Measurements from ENCODE around the gene AFF3. TPM values are rescaled to one million over a fixed set of nuclear protein-coding genes. Genes with fewer than 3 reads are reported as not detected.
A peak's percentile ranks its signal among the peaks of the same experiment; 100 is the strongest.

AFF3 gene
- total and polyA plus RNA-seq, 2 donors (not counting 1 experiment from before 2014, with no cell fraction given): 0.50 to 2.5 TPM

GRCh38 chr2:99598441-99598840 lies 543.9 kb downstream of the AFF3 start:
- H3K79me2 ChIP-seq (ENCODE audit: control insufficient read depth, insufficient read depth, low read length): no peaks in the 10 kb centered on the region
- no peak for DNase-seq (ENCODE audit: low read depth in 2 of 2)
- H3K9ac ChIP-seq (ENCODE audit: insufficient read depth, low read length): no peak overlapping the region
- H3K9me3 ChIP-seq (ENCODE audit: control insufficient read depth, insufficient read depth, low read depth, low read length): no peaks in the 10 kb centered on the region
- H3K36me3 ChIP-seq (ENCODE audit: control insufficient read depth, insufficient read depth, low read length): no peaks in the 10 kb centered on the region
- peaks cover 3% of the 10 kb centered on the region for H3K4me1 ChIP-seq (ENCODE audit: control insufficient read depth, extremely low read depth, insufficient read depth, low read length)
- H3K4me2 ChIP-seq (ENCODE audit: extremely low read depth, insufficient read depth, low read length): no peak overlapping the region
- H3K27me3 ChIP-seq (ENCODE audit: control insufficient read depth, insufficient read depth, low read length): no peaks in the 10 kb centered on the region
- H3K27ac ChIP-seq (ENCODE audit: insufficient read depth, low read length): no peak overlapping the region
- no peaks in the 10 kb centered on the region for H4K20me1 ChIP-seq (ENCODE audit: control insufficient read depth, extremely low read depth, insufficient read depth, low read length)
- TF ChIP-seq EZH2 (IDR thresholded peaks at IDR 0.05; ENCODE audit: low read length, missing control alignments): no peak
- TF ChIP-seq CTCF (conservative IDR thresholded peaks at IDR 0.05 in 1 of 2, IDR thresholded peaks at IDR 0.05 in 1 of 2; ENCODE audit: low read depth in 1 of 2, low read length in 2 of 2): no peak
- no peak overlapping the region for H2AFZ ChIP-seq (ENCODE audit: low read length)
- H3K4me3 ChIP-seq (replicated peaks in 1 of 4; ENCODE audit: control extremely low read depth in 1 of 4, insufficient read depth in 1 of 4, low read depth in 3 of 4, low read length in 4 of 4): no peak overlapping the region

DNA sequence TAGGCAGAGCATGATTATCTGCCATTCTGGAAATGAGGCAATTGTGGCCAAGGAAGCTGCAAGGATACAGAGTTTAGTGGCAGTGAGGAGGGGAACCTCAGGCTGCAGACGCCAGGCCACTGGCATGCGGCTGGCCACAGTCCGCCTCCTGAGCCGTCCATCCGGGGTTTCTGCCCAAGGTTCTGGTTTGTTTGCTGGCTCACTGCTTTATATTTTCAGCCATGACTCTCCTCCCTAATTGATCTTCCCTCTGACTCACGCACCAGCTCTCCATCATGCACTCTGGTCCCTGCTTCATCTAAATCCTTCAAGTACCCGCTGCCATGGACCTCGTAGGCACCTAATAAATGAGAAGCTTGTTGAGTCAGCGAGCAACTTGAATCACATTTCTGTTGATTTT lies 544.8 kb downstream of the AFF3 start:
- peaks cover 3% of the 10 kb centered on the region for H3K4me1 ChIP-seq (ENCODE audit: control insufficient read depth, extremely low read depth, insufficient read depth, low read length)
- H3K9me3 ChIP-seq (ENCODE audit: control insufficient read depth, insufficient read depth, low read depth, low read length): no peaks in the 10 kb centered on the region
- H4K20me1 ChIP-seq (ENCODE audit: control insufficient read depth, extremely low read depth, insufficient read depth, low read length): no peaks in the 10 kb centered on the region
- no peak overlapping the region for H3K9ac ChIP-seq (ENCODE audit: insufficient read depth, low read length)
- H3K4me3 ChIP-seq (replicated peaks in 1 of 4; ENCODE audit: control extremely low read depth in 1 of 4, insufficient read depth in 1 of 4, low read depth in 3 of 4, low read length in 4 of 4): no peak overlapping the region
- no peaks in the 10 kb centered on the region for H3K79me2 ChIP-seq (ENCODE audit: control insufficient read depth, insufficient read depth, low read length)
- TF ChIP-seq CTCF (conservative IDR thresholded peaks at IDR 0.05 in 1 of 2, IDR thresholded peaks at IDR 0.05 in 1 of 2; ENCODE audit: low read depth in 1 of 2, low read length in 2 of 2): no peak
- TF ChIP-seq EZH2 (IDR thresholded peaks at IDR 0.05; ENCODE audit: low read length, missing control alignments): no peak
- no peaks in the 10 kb centered on the region for H3K27me3 ChIP-seq (ENCODE audit: control insufficient read depth, insufficient read depth, low read length)
- H3K27ac ChIP-seq (ENCODE audit: insufficient read depth, low read length): no peak overlapping the region
- H3K36me3 ChIP-seq (ENCODE audit: control insufficient read depth, insufficient read depth, low read length): no peaks in the 10 kb centered on the region
- no peak overlapping the region for H2AFZ ChIP-seq (ENCODE audit: low read length)
- DNase-seq (ENCODE audit: low read depth in 2 of 2): peak; percentile 28 to 96
- no peak overlapping the region for H3K4me2 ChIP-seq (ENCODE audit: extremely low read depth, insufficient read depth, low read length)

DNA sequence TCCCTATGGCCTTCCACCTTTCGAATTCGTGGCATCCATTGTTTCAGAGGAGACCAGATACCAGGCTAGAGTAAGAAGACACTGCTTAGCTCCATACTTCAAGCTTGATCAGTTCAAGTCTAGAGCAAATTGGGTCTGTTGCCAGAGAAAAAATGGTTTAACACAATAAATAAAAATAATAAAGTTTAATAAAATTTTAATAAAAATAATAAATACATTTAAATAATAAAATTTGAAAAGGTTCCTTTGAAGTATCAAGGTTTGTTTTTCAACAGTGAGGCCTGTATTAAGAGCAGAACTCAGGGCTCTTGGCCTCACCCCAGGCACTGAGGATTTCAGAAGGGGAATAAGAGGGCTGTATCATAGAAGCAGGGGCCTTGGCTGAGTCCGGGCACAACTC lies 547.0 kb downstream of the AFF3 start:
- H3K36me3 ChIP-seq (ENCODE audit: control insufficient read depth, insufficient read depth, low read length): no peaks in the 10 kb centered on the region
- H3K9me3 ChIP-seq (ENCODE audit: control insufficient read depth, insufficient read depth, low read depth, low read length): no peaks in the 10 kb centered on the region
- H3K4me2 ChIP-seq (ENCODE audit: extremely low read depth, insufficient read depth, low read length): no peak overlapping the region
- H2AFZ ChIP-seq (ENCODE audit: low read length): no peak overlapping the region
- no peaks in the 10 kb centered on the region for H4K20me1 ChIP-seq (ENCODE audit: control insufficient read depth, extremely low read depth, insufficient read depth, low read length)
- no peak for TF ChIP-seq CTCF (conservative IDR thresholded peaks at IDR 0.05 in 1 of 2, IDR thresholded peaks at IDR 0.05 in 1 of 2; ENCODE audit: low read depth in 1 of 2, low read length in 2 of 2)
- TF ChIP-seq EZH2 (IDR thresholded peaks at IDR 0.05; ENCODE audit: low read length, missing control alignments): no peak
- no peak overlapping the region for H3K27ac ChIP-seq (ENCODE audit: insufficient read depth, low read length)
- H3K79me2 ChIP-seq (ENCODE audit: control insufficient read depth, insufficient read depth, low read length): no peaks in the 10 kb centered on the region
- H3K9ac ChIP-seq (ENCODE audit: insufficient read depth, low read length): no peak overlapping the region
- H3K27me3 ChIP-seq (ENCODE audit: control insufficient read depth, insufficient read depth, low read length): no peaks in the 10 kb centered on the region
- no peaks in the 10 kb centered on the region for H3K4me1 ChIP-seq (ENCODE audit: control insufficient read depth, extremely low read depth, insufficient read depth, low read length)
- no peak overlapping the region for H3K4me3 ChIP-seq (replicated peaks in 1 of 4; ENCODE audit: control extremely low read depth in 1 of 4, insufficient read depth in 1 of 4, low read depth in 3 of 4, low read length in 4 of 4)
- no peak for DNase-seq (ENCODE audit: low read depth in 2 of 2)

All from fibroblast of lung (primary cell).